GM18517 (cell line): ENCODE data around the gene RFX7.

ENCODE experiments used
- ATAC-seq: cut with Tn5 transposase; IDR thresholded peaks from one replicate; pipeline ENCODE4 v1.9.1; 2021; ENCODE audit warnings: mild to moderate bottlenecking, moderate library complexity; ENCODE audit not compliant: unreplicated experiment

The RFX7 gene

DNA sequence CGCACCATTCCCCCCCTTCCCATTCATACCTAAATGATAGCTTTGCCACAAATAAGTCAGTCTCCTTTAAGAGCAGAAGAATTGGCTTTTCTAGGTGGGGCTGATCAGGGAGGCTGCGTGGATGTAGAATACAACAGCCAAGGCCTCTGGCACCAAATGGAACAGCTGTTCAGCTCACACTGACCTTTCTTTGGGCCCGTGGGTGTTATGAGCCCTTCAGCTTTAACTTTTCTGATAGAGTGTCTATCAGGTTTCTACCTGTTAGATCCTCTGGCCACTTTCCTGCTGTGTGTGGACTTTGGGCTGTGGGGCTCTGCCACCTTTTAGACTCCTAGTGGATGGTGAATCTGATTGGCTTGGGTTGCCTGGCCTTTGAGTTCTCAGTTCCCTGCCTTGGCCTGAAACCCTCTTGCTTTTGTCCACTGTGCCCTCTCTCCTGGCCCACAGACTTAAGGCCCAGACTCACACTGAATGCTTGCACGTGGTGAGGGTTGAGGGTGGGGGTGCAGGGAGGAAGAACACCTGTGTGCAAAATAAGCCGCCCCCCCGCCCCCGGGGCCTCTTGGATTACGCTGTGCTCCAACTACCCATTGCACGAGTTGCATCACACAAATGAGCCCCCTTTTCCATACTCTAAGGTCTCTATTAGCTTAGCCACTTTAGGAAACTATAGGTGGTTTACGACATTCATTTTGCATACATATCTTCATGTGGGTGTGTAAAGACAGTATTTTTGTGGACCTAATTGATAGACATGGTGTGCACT, 1.3 kb upstream of the RFX7 start:
- ATAC-seq, result no peak

DNA sequence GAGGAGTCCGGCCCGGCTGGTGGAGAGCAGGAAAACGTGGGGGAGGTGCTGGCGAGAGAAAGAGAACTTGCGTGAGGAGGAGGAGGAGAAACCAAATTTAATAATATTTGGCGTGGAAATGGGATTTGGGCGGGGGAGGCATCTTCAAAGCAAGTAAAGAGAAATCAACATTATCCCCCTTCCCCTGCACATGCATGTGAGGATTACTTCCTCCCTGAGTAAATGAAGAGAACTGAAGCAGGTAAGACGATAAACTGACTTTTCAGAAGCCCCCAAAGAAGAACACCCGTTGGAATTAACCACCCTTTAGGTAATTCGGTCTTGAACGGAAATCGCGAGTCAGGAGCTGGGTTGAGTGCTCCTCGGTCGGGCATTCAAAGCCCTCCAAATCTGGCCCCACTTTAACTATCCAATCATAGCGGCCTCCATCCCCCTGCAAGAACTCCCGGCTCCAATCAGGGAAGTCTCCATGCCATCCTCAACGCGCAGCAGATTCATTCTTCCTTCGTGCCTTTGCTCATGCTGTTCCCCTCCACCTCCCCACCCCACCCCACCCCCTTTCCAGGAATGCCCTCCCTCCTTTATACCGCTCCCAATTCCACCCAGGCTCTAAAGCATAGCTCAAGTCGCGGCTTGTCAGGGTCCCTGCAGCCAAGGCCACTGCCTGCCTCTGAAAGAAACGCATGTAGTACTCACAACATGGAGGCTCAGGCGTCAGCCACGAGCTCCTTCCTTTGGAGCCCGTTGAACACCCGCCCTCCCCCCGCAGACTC, 545 bp upstream of the RFX7 start:
- ATAC-seq, result no peak

DNA sequence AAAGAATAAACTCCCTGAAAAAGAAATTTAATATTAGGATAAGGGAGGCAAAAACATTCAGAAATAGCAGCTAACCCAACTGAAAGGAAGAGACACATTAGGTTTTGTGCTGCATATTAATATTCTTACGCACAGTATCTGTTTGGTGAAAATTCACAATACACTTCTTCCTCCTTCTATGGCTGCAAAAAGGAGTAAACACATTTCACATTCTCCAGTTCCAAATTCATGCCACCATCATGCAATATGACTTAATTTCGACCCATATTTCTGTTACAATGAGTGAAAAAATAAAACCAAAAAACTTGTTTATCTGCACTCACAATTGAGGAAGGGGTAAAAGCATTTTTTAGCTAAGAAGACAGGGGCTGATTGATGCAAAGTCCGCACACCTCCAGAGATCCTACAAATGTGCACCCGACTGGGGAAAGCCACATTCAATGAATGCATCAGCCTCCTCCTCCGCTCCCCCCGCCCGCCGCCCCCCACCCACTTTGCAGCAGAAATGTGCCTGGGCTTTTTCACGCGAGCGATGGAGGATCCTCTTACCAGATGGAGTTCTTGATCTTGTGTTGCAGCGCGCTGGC, 1.0 kb downstream of the RFX7 start:
- ATAC-seq, result no peak

DNA sequence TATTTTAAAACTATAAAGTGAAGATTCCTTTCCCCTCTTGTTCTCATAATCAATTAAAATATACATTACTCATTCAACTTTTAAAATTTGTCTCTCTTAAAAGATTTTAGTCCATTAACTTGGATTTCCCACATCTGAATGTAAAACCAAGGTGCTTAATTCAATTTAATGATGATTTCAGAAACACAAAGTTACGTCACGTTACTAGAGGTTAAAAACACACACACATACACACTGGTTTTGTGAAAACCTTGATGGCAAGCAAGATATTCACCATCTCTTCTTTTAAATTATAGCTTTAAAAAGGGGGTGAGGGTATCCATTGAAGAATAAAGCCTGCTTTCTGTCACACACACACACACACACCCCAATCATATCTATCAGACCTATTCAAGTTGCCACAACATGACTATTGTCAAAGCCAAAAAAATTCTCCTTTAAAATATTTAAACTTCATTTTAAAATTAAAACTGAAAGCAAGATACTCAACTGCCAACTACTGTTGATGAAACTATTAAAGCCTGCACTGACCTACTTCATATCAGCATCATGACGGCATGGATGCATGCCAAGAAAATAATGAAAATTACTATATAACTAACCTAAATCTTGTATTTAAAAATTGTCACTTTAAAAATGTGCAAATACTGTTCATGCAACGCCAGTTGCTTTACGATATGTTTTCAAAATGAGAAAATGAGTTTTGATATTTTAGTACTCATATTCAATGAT, 2.1 kb downstream of the RFX7 start:
- ATAC-seq, result no peak

DNA sequence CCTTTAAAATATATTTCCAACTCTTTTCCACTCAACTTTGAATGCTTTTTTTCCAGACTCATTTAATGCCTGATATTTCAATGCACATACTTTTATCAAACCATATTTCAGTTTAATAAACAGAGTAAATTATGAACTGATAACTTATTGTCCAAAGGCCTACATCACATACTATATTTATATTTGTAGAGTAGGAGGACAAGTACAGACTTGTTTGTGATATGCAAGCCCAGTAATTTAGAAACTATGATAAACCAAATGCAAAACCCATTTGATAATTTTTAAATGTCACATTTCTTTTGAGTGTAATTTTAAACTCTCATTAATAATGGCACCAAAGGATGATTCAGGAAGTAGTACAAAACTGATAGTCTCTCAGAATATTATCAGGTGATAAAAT, 3.3 kb downstream of the RFX7 start:
- no peak for ATAC-seq

- no peak for ATAC-seq
These were observed 7.5 kb downstream of the RFX7 start for GRCh38 chr15:56236197-56236596.

DNA sequence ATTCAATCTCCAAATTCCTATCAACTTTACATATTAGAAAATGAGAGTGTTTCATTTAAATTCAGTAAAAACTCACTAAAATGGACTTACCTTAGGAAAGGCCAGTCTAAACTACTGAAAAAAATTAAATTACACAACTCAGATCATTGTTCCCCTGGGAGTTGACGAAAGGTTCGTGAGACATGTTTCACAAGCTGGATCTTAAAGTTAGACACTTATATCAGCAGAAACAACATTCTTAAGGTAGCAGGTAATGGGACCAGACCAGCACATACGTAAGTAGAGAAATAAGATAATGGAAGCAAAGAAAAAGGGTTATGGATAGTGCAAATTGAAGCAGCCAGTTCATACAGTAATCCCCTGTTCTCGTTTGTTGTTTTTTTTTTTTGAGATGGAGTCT, 8.9 kb downstream of the RFX7 start:
- ATAC-seq, result no peak

DNA sequence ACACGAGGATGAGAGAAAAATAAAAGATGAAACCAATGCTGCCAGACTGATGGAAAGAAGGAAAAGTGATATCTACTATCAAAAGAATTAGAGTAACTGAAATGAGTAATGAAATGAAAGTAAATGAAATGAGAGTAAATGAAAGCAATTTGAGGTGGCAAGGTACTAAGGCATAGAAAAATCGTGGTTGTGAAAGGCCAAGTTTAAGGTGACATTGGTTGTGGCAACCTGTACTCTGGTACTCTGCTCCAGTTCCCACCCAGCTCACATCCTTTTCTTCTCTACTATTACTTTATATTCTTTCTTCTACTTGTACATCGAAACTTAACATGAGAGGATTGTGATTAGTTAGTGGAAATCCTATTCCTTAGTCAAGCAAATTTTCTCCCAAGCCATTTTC, 10.1 kb downstream of the RFX7 start:
- ATAC-seq, result no peak

- no peak for ATAC-seq
These were observed 11.6 kb downstream of the RFX7 start for GRCh38 chr15:56232058-56232457.

DNA sequence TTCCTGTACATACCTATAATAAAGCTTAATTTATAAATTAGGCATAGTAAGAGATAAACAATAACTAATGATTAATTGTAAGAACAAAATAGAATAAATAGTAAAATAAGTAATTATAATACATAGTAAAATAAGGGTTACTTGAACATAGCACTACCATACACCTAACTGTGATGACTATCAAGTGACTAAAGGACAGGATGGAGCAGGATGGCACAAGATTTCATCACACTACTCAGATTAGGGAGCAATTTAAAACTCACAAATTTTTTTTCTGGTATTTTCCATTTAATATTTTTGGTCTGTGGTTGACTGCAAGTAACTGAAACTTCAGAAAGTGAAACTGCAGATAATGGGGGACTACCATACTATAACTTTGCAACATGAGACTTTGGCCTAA, 14.8 kb downstream of the RFX7 start:
- no peak for ATAC-seq

DNA sequence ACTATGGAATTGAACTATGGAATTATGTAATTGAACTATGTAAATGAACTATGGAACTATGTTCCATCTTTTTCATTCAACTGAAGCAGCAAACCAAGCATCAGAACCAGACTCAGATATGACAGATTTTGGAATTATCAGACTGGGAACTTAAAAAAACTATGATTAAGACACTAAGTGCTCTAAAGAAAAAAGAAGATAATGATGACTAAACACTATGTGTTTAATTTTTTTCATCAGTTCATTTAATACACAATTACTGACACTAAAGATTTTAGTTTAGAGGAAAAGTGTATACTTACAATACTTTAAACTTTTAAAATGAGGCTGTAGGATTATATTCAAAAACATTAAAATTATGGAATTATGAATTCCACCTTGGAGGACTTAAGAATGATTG, 15.3 kb downstream of the RFX7 start:
- ATAC-seq, result no peak

DNA sequence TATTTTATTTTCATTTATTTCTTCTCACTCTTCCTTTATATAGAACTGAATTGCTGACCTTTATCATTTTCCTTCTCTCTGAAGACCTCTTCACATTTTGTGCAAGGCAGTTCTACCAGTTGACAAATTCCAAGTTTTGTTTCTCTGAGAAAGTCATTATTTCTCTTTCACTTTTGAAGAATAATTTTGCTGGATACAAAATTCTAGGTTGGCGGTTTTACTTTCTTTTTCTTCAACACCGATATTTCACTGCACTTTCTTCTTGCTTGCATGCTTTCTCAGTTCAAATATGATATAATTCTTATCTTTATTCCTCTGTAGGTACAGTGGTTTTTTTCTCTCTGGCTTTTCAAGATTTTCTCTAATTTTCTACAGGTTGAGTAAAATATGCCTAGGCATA, 15.9 kb downstream of the RFX7 start:
- no peak for ATAC-seq

DNA sequence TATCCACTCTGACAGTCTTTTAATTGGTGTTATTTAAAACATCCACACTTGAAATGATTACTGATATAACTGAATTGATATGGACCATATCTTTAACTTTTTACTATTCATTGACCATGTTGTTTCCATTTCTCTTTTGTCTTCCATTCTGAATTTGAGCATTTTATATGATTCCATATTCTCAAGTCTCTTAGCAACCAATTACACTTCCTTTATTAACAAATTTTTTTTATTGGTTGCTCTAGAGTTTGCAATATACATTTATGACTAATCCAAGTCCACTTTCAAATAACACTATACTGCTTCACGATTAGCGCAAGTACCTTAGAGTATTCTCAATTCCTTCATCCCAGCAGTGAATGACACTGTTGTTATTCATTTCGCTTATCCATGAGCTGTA, 16.4 kb downstream of the RFX7 start:
- ATAC-seq, result no peak

GRCh38 chr15:56225520-56225919, 18.2 kb downstream of the RFX7 start:
- ATAC-seq, result no peak

DNA sequence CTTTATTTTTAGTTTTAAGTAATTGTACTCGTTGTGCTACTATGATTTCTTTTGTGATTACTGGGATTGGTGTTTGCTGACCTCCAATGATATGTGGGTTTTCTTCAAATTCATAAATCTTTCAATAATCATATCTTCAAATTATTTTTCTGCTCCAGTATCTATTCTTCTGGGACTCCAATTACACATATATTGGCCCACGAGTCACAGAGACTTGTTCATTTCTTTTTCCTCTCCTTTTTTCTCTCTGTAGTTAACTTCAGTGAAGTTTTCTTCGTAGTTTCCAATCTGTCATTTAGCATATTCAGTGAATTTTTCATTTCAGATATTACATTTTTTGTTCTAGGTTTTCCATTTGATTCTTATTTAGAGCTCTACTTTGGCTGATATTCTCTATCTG, 21.4 kb downstream of the RFX7 start:
- no peak for ATAC-seq

DNA sequence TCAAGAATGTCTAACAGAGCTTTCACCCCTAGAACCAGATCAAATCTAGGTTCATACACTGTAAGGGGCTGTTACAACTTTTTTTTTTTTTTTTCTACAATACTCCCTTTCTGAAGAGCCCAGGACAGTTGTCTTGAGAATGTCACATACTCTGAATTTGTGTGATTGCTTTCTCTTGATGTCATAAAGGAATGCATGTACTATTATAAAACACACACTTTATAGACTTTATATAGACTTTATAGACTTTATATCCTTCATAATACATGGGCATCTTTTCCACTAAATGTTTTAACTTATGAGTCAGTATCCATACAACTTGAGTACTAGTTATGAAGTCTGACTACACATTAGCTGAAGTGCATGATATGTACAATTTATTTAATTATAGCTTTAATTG, 26.3 kb downstream of the RFX7 start:
- ATAC-seq, result no peak

DNA sequence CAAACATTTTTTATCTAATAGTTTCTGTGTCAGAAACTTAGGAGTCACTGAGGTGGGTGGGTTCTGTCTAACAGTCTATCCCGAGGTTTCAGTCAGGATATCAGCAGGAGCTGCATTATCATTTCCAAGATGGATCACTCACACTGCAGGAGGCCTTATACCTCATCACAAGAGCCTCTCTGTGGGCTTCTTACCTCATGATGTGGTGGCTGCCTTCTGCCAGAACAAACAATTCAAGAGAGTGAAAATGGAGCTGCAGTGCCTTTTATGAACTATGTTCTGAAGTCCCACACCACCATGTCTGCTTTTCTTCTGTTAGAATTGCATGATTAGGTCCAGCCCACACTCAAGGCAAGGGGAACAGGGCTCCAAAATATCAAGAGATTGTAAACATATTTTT, 27.9 kb downstream of the RFX7 start:
- ATAC-seq, result no peak

GRCh38 chr15:56211960-56212550, 31.6 kb downstream of the RFX7 start:
- ATAC-seq, result no peak

DNA sequence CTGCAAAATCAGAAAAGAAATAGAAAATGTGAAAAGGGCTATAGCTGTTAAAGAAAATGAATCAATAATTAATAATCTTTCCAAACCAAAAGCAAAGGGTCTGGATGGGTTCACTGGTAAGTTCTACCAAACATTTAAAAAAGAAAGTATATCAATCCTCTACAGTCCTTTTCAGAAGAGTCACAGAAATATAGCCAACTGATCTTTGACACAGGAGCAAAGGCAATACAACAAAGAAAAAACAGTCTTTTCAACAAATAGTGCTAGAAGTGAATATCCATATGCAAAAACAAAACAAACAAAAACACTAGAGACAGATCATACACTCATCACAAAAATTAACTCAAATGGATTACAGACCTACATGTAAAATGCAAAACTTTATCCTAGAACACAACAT, 32.6 kb downstream of the RFX7 start:
- ATAC-seq, result no peak

GRCh38 chr15:56208641-56209155, 35.0 kb downstream of the RFX7 start:
- ATAC-seq, result no peak

DNA sequence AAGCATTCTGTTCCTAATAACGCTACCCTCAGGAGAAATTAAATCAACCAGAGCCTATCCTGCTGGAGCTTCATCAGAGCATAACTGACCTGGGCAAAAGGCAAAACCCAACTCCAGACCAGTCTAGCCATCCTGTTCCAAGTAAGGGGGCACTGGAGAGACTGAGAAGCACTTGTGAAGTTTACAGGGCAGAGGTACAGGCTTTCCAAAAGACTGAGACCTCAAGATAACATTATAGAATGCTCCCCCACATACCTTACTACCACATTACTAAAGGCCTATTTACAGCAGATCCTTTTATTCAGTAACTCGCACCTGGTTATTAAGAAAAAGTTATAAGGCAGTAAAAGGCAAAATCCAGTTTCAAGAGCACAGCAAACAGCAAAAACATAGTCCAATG, 35.5 kb downstream of the RFX7 start:
- ATAC-seq, result no peak
